HL-60 (cell line): ENCODE measurements around the gene XXYLT1.
A peak's percentile ranks its signal among the peaks of the same experiment; 100 is the strongest.

ENCODE experiments used
- DNase-seq, 2 experiments: peaks; one replicate each; pipeline ENCODE4 v3.0.0-alpha.2; 2010 to 2020; ENCODE audit warnings: low read depth in 1 of 2, low spot score in 1 of 2
- H3K27ac ChIP-seq: fragments of 250-450 bp; sonication (Bioruptor Pico); replicated peaks from 2 replicates; pipeline ENCODE4 v1.5.1; 2020; ENCODE audit warnings: mild to moderate bottlenecking, moderate library complexity
- H3K27me3 ChIP-seq: fragments of 250-450 bp; sonication (Bioruptor Pico); 2 replicates; pipeline ENCODE4 v1.5.1; 2021; ENCODE audit warnings: mild to moderate bottlenecking, moderate library complexity; ENCODE audit not compliant: insufficient read depth, poor library complexity, severe bottlenecking
- H3K4me3 ChIP-seq: replicated peaks from 2 replicates; pipeline ENCODE4 v1.5.1; 2011; ENCODE audit warnings: mild to moderate bottlenecking, control low read depth, low read length; ENCODE audit not compliant: insufficient read depth
- GABPA ChIP-seq: IDR thresholded peaks from 2 replicates; pipeline ENCODE4 v1.6.1; 2012; ENCODE audit warnings: low read depth
- POLR2AphosphoS5 ChIP-seq: IDR thresholded peaks from 2 replicates; pipeline ENCODE4 v1.6.1; 2012; ENCODE audit warnings: low read depth
- SPI1 ChIP-seq: IDR thresholded peaks from 2 replicates; pipeline ENCODE4 v1.6.1; 2012; ENCODE audit warnings: low read depth, mild to moderate bottlenecking, borderline replicate concordance
- TF ChIP-seq, protein P1 (sequence below): IDR thresholded peaks from 2 replicates; pipeline ENCODE4 v1.6.1; 2012; ENCODE audit warnings: low read depth; ENCODE audit not compliant: insufficient replicate concordance
- TF ChIP-seq, protein P2 (sequence below): IDR thresholded peaks from one replicate; pipeline ENCODE4 v1.5.1; 2011; ENCODE audit warnings: low read length, control low read depth, inconsistent platforms; ENCODE audit not compliant: insufficient read depth

The XXYLT1 gene

GRCh38 chr3:195095704-195096036, 175.3 kb downstream of the XXYLT1 start:
- peak overlapping the region; percentile 18 for H3K27ac ChIP-seq
- TF ChIP-seq, protein P1, sequence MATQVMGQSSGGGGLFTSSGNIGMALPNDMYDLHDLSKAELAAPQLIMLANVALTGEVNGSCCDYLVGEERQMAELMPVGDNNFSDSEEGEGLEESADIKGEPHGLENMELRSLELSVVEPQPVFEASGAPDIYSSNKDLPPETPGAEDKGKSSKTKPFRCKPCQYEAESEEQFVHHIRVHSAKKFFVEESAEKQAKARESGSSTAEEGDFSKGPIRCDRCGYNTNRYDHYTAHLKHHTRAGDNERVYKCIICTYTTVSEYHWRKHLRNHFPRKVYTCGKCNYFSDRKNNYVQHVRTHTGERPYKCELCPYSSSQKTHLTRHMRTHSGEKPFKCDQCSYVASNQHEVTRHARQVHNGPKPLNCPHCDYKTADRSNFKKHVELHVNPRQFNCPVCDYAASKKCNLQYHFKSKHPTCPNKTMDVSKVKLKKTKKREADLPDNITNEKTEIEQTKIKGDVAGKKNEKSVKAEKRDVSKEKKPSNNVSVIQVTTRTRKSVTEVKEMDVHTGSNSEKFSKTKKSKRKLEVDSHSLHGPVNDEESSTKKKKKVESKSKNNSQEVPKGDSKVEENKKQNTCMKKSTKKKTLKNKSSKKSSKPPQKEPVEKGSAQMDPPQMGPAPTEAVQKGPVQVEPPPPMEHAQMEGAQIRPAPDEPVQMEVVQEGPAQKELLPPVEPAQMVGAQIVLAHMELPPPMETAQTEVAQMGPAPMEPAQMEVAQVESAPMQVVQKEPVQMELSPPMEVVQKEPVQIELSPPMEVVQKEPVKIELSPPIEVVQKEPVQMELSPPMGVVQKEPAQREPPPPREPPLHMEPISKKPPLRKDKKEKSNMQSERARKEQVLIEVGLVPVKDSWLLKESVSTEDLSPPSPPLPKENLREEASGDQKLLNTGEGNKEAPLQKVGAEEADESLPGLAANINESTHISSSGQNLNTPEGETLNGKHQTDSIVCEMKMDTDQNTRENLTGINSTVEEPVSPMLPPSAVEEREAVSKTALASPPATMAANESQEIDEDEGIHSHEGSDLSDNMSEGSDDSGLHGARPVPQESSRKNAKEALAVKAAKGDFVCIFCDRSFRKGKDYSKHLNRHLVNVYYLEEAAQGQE, result no peak
- TF ChIP-seq SPI1 (no peak), POLR2AphosphoS5 (no peak), GABPA (no peak)
- TF ChIP-seq, protein P2, sequence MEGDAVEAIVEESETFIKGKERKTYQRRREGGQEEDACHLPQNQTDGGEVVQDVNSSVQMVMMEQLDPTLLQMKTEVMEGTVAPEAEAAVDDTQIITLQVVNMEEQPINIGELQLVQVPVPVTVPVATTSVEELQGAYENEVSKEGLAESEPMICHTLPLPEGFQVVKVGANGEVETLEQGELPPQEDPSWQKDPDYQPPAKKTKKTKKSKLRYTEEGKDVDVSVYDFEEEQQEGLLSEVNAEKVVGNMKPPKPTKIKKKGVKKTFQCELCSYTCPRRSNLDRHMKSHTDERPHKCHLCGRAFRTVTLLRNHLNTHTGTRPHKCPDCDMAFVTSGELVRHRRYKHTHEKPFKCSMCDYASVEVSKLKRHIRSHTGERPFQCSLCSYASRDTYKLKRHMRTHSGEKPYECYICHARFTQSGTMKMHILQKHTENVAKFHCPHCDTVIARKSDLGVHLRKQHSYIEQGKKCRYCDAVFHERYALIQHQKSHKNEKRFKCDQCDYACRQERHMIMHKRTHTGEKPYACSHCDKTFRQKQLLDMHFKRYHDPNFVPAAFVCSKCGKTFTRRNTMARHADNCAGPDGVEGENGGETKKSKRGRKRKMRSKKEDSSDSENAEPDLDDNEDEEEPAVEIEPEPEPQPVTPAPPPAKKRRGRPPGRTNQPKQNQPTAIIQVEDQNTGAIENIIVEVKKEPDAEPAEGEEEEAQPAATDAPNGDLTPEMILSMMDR, result no peak
- no peaks in the 10 kb centered on the region for H3K27me3 ChIP-seq
- peak in 1 of 2 experiments; percentile 38 for DNase-seq
- no peak overlapping the region for H3K4me3 ChIP-seq

DNA sequence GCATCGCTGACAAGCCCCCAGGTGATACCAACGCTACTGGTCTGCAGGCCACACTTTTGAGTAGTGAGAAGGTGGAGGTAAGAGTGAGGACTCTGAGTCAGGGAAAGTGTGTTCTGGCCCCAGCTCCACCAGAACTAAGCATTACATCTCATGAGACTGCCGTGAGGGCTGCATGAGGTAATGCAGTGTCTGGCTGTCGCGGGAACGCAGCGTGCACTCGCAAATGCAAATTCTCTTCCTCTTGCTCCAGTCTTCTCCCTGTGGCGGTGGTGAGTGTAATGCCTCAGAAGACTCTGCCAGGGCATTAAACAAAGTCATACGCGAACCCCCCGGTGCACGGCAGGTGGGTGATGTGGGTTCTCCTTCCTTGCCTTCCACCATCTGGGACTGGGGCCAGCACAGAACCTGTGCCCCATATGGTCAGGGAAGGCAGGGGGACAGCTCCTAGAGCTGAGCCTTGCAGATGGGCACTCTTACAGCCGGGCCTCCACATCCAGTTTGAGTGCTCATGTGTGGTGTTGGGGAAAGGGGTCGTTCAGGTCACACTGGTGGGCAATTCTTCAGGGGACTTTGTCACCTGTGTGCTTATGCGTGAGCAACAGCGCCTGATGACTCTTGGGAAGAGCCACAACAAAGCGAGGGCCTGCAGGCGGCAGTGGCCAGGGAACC, 175.8 kb downstream of the XXYLT1 start:
- no peak overlapping the region for H3K4me3 ChIP-seq
- no peaks in the 10 kb centered on the region for H3K27me3 ChIP-seq
- peak overlapping the region; percentile 18 for H3K27ac ChIP-seq
- DNase-seq, result peak in 1 of 2 experiments; percentile 30
- TF ChIP-seq SPI1, result no peak
- no peak for TF ChIP-seq POLR2AphosphoS5
- TF ChIP-seq, protein P1, result no peak
- TF ChIP-seq GABPA, result no peak
- TF ChIP-seq, protein P2, result no peak

DNA sequence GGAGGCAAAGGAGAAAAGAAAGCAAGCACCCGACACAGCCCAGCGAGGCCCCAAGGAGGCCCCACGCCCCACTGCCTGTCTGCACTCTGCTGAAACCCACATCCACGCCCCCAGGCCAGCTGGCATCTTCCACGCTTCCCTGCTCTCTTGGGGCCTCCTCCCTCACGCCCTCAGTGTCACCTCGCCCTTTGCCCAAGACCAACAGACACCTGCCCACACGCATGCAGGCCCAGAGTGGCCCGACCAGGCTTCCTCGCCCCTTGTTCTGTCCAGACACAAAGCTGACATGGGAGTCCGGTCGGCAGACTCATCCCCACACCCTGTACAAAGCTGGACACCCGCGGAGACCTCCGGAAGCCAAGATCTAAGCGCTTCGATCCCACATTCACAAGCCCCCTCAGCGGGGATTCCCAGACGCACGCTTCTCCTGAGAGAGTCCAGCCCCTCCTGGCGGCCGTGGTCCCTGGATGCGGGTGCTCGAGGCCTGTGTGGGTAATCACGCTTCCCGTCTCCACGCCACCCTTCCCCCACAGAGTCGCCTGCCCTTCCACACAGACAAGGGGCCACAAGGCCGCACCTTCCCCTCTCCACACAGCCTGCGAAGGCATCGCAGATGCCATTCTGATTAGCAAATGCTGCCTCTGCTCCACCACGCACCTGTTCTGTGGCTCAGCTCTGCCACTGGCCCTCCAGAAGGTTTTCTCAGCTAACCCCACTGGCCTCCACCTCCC, 176.6 kb downstream of the XXYLT1 start:
- H3K27ac ChIP-seq, result peak overlapping the region; percentile 41
- TF ChIP-seq GABPA (no peak), SPI1 (no peak), POLR2AphosphoS5 (no peak)
- TF ChIP-seq, protein P2, result no peak
- TF ChIP-seq, protein P1, result no peak
- H3K27me3 ChIP-seq, result no peaks in the 10 kb centered on the region
- H3K4me3 ChIP-seq, result no peak overlapping the region
- peak in 1 of 2 experiments; percentile 52 for DNase-seq
